HG02884 (cell line): ENCODE data around the gene STXBP5L.
"Not testable (repeated sequence)": the region's sequence is repeated elsewhere in the genome, so short reads cannot be mapped to it uniquely, and the experiment has no call there.

ENCODE experiments used
- ATAC-seq: cut with Tn5 transposase; IDR thresholded peaks from one replicate; pipeline ENCODE4 v1.9.1; 2021; ENCODE audit warnings: mild to moderate bottlenecking, moderate library complexity; ENCODE audit not compliant: unreplicated experiment

STXBP5L gene

GRCh38 chr3:120988994-120989393, 81.0 kb downstream of the STXBP5L start:
- no peak for ATAC-seq

GRCh38 chr3:121018917-121019321, 110.9 kb downstream of the STXBP5L start:
- no peak for ATAC-seq

GRCh38 chr3:121063628-121064027, 155.6 kb downstream of the STXBP5L start:
- ATAC-seq: no peak

- no peak for ATAC-seq
Measured at GRCh38 chr3:121064121-121064520, 156.1 kb downstream of the STXBP5L start.

- no peak for ATAC-seq
Measured at GRCh38 chr3:121072133-121072532, 164.1 kb downstream of the STXBP5L start.

- no peak for ATAC-seq
Measured at GRCh38 chr3:121073011-121073410, 165.0 kb downstream of the STXBP5L start.

- ATAC-seq: no peak
Measured at GRCh38 chr3:121075191-121075590, 167.2 kb downstream of the STXBP5L start.

GRCh38 chr3:121078378-121079101, 170.5 kb downstream of the STXBP5L start:
- ATAC-seq: not testable (repeated sequence)

GRCh38 chr3:121096953-121097352, 188.9 kb downstream of the STXBP5L start:
- ATAC-seq: no peak

GRCh38 chr3:121111086-121111485, 203.1 kb downstream of the STXBP5L start:
- not testable (repeated sequence) for ATAC-seq

- ATAC-seq: no peak
Measured at GRCh38 chr3:121111914-121112612, 204.1 kb downstream of the STXBP5L start.

- no peak for ATAC-seq
Measured at GRCh38 chr3:121126033-121126706, 218.2 kb downstream of the STXBP5L start.

- no peak for ATAC-seq
Measured at GRCh38 chr3:121126707-121127035, 218.7 kb downstream of the STXBP5L start.

GRCh38 chr3:121152573-121152972, 244.6 kb downstream of the STXBP5L start:
- ATAC-seq: no peak

GRCh38 chr3:121153851-121154250, 245.8 kb downstream of the STXBP5L start:
- ATAC-seq: no peak

- ATAC-seq: no peak
Measured at GRCh38 chr3:121155028-121155427, 247.0 kb downstream of the STXBP5L start.

GRCh38 chr3:121165397-121165837, 257.4 kb downstream of the STXBP5L start:
- no peak for ATAC-seq

GRCh38 chr3:121167374-121168139, 259.6 kb downstream of the STXBP5L start:
- ATAC-seq: no peak

GRCh38 chr3:121175083-121175482, 267.1 kb downstream of the STXBP5L start:
- no peak for ATAC-seq

- ATAC-seq: not testable (repeated sequence)
Measured at GRCh38 chr3:121190626-121191025, 282.6 kb downstream of the STXBP5L start.

GRCh38 chr3:121202573-121202972, 294.6 kb downstream of the STXBP5L start:
- ATAC-seq: no peak
